Caco-2 (cell line): ENCODE data around the gene UQCR11. TPM values are rescaled to one million over a fixed set of nuclear protein-coding genes. Genes with fewer than 3 reads are reported as not detected.

ENCODE experiments used
- BruUV-seq: library from RNA; stranded (reverse); fragments of 400-500 nt; replicated peaks from 2 replicates; lab custom pipeline; 2021; lab: Mats Ljungman, UMichigan
- CTCF ChIA-PET: fragments of 300-600 bp; sonication (Branson Sonifier 250); formaldehyde crosslinking; loops from one replicate; lab custom pipeline; 2022; ENCODE audit warnings: antibody characterized with exemption; lab: Charles Lee
- POLR2A ChIA-PET: fragments of 300-600 bp; sonication (Branson Sonifier 250); formaldehyde crosslinking; loops from one replicate; lab custom pipeline; 2022; ENCODE audit warnings: antibody characterized with exemption; lab: Charles Lee
- DNase-seq, 2 experiments: peaks; one replicate each; pipeline versions ENCODE4 v3.0.0 to v3.0.0-alpha.2; 2020 to 2022
- H3K27me3 ChIP-seq: replicated peaks from 2 replicates; pipeline ENCODE4 v1.6.0; 2011; ENCODE audit warnings: low read length; ENCODE audit not compliant: control insufficient read depth, insufficient read depth
- H3K36me3 ChIP-seq: 2 replicates; pipeline ENCODE4 v1.5.1; 2011; ENCODE audit warnings: low read length; ENCODE audit not compliant: control insufficient read depth, insufficient read depth
- H3K4me1 ChIP-seq: fragments of 250-450 bp; sonication (Bioruptor Pico); 2 replicates; pipeline ENCODE4 v1.5.1; 2020; ENCODE audit warnings: mild to moderate bottlenecking
- H3K4me3 ChIP-seq: 2 replicates; pipeline ENCODE4 v1.5.1; 2011; ENCODE audit warnings: low read depth, mild to moderate bottlenecking, control low read depth, low read length
- H3K9me3 ChIP-seq: fragments of 250-450 bp; sonication (Bioruptor Pico); 2 replicates; pipeline ENCODE4 v1.5.1; 2020; ENCODE audit warnings: mild to moderate bottlenecking, moderate library complexity
- H3K27ac Mint-ChIP-seq: one replicate; pipeline ENCODE4 v1.8.0; 2022; ENCODE audit warnings: mixed read lengths; ENCODE audit not compliant: unreplicated experiment
- H3K27me3 Mint-ChIP-seq: one replicate; pipeline ENCODE4 v1.8.0; 2022; ENCODE audit warnings: mixed read lengths; ENCODE audit not compliant: insufficient read depth, unreplicated experiment
- H3K36me3 Mint-ChIP-seq: one replicate; pipeline ENCODE4 v1.8.0; 2022; ENCODE audit warnings: mild to moderate bottlenecking, mixed read lengths; ENCODE audit not compliant: insufficient read depth, unreplicated experiment
- H3K4me1 Mint-ChIP-seq: one replicate; pipeline ENCODE4 v1.8.0; 2022; ENCODE audit warnings: low read depth, mixed read lengths; ENCODE audit not compliant: unreplicated experiment
- H3K4me3 Mint-ChIP-seq: one replicate; pipeline ENCODE4 v1.8.0; 2022; ENCODE audit warnings: mild to moderate bottlenecking, moderate library complexity, mixed read lengths; ENCODE audit not compliant: unreplicated experiment
- H3K9me3 Mint-ChIP-seq: one replicate; pipeline ENCODE4 v1.8.0; 2022; ENCODE audit warnings: mixed read lengths; ENCODE audit not compliant: unreplicated experiment
- CTCF ChIP-seq, 2 experiments: fragments of 200-600 bp in 1 of 2; IDR thresholded peaks; 1 replicate in 1 of 2; 2 replicates in 1 of 2; pipeline versions ENCODE4 v1.5.1 to v1.8.0; 2011 to 2022; ENCODE audit warnings: antibody characterized with exemption in 1 of 2, control low read depth in 1 of 2, inconsistent platforms in 1 of 2, low read depth in 1 of 2, low read length in 1 of 2, mild to moderate bottlenecking in 1 of 2, moderate library complexity in 1 of 2; ENCODE audit not compliant: insufficient read depth in 1 of 2, severe bottlenecking in 1 of 2, unreplicated experiment in 1 of 2
- intact Hi-C: fragments of 100-400 bp; cut with micrococcal nuclease; formaldehyde crosslinking; loops from one replicate; pipeline ENCODE4 v1.10.0; 2022; ENCODE audit not compliant: unreplicated experiment
- total RNA-seq: library from RNA; stranded (reverse); gene quantifications from 2 replicates; pipeline ENCODE4 v1.2.3, GENCODE V29; 2022

The UQCR11 gene
- total RNA-seq, 1 experiment from 2014 or later = 222 TPM

DNA sequence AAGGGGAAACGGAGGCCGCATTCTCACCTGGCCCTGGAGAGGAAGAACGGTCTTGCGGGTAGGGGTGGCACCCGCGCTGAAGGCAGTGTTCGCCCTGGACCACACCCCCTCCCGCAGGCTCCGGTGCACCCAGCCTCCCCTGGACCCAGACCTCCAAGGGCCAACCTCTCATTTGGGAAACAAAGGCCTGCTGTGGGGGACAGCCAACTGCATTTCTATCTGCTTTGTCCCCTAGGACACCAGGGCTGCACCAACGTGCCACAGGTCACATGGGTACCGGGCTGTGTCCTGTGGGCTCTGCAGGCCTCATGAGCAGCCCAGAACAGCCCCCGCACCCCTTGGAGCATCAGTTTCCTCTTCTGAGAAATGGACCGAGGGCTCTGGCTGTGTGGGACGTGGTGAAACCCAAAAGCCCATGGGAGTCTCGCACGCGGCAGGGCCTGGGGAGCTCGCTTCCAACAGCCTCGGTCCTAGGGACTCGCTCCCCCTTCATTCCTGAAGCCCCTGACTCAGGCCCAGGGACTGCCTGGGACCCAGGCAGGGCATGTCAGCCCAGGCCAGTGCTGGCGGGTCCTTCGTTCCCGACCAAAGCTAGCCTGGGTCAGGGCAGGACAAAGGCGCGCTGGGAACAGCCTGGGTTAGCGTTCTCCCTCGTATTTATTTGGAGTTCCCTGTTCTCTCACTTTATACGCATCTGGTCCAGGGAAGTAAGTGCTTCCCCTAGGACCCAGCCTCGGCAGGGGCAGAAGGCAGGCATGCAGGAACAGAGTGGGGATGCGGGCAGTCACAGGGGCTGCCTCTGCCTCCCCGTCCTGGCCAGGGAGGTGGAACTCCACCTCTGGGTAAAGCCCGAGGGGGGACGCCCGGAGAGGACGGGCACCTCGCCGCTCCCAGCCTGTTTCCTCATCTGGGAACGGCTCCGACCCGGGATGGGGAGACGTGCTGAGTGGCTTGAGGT, 42.5 kb upstream of the UQCR11 start:
- Histone ChIP-seq H3K4me1 (no peaks in the 10 kb centered on the region), H3K4me3 (no peak overlapping the region), H3K36me3 (peaks cover 3% of the 10 kb centered on the region; the same call in 1 of the 2 replicates), H3K9me3 (no peaks in the 10 kb centered on the region), H3K27me3 (no peaks in the 10 kb centered on the region)
- no peaks in the 10 kb centered on the region for H3K4me1 Mint-ChIP-seq
- CTCF ChIA-PET = interaction anchor here (0.6 kb wide), 1 partner anchor 16 kb away, joined by 5 read pairs; no protein-coding TSS in a partner anchor
- H3K36me3 Mint-ChIP-seq = peaks cover 47% of the 10 kb centered on the region
- no peaks in the 10 kb centered on the region for H3K27me3 Mint-ChIP-seq
- POLR2A ChIA-PET = no interaction called here
- no peak overlapping the region for H3K27ac Mint-ChIP-seq
- no TSS peak for BruUV-seq
- intact Hi-C loops = no loop called here
- DNase-seq = no peak
- TF ChIP-seq CTCF (IDR thresholded peaks at IDR 0.05; ENCODE audit: insufficient read depth in 1 of 2, low read depth in 1 of 2, low read length in 1 of 2, severe bottlenecking in 1 of 2, unreplicated experiment in 1 of 2) = no peak
- no peaks in the 10 kb centered on the region for H3K9me3 Mint-ChIP-seq
- no peak overlapping the region for H3K4me3 Mint-ChIP-seq

DNA sequence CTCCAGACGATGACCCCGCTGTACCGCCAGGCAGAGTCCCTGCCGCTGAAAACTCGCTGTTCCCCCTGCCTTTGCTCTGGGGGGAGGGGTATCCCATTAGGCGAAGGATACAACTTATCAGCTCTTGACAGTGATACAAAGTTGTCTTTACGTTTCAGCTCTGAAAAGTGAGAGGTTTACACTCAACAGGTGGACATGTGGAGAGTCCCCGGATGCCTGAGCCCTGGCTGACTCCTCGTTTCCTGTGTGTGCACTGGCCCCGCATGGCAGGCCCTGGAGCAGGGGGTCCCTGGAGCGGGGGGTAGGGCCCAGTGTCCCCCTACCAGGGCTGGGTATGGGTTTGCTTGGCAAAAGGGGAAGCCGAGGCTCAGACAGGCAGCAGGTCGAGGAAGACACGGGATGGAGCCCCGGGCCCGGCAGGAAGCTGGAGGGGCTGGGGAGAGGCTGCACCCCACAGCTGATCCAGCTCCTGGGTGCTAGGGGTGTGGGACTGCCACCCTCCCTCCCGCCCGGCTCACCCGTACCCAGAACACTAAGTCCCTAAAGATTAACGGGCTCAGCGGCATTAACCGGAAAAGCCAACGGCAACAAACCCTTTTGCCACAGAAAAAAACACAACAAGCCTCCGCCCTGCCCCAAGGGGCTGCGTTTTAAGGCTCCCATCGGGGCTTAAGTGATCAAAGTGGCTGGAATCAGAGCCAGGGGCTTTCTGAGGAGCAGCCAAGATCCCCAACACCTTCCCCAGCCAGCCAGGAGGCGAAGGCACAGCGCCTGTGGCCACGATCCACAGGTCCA, 41.6 kb upstream of the UQCR11 start:
- Mint-ChIP-seq H3K36me3 (peaks cover 57% of the 10 kb centered on the region), H3K9me3 (no peaks in the 10 kb centered on the region), H3K27ac (no peak overlapping the region), H3K4me3 (no peak overlapping the region), H3K4me1 (no peaks in the 10 kb centered on the region), H3K27me3 (no peaks in the 10 kb centered on the region)
- H3K4me1 ChIP-seq = no peaks in the 10 kb centered on the region
- no peaks in the 10 kb centered on the region for H3K27me3 ChIP-seq
- no TSS peak for BruUV-seq
- ChIA-PET POLR2A (no interaction called here), CTCF (no interaction called here)
- DNase-seq = no peak
- peaks cover 3% of the 10 kb centered on the region; the same call in 1 of the 2 replicates for H3K36me3 ChIP-seq
- no peak overlapping the region for H3K4me3 ChIP-seq
- intact Hi-C loops = no loop called here
- TF ChIP-seq CTCF (IDR thresholded peaks at IDR 0.05; ENCODE audit: insufficient read depth in 1 of 2, low read depth in 1 of 2, low read length in 1 of 2, severe bottlenecking in 1 of 2, unreplicated experiment in 1 of 2) = no peak
- no peaks in the 10 kb centered on the region for H3K9me3 ChIP-seq

DNA sequence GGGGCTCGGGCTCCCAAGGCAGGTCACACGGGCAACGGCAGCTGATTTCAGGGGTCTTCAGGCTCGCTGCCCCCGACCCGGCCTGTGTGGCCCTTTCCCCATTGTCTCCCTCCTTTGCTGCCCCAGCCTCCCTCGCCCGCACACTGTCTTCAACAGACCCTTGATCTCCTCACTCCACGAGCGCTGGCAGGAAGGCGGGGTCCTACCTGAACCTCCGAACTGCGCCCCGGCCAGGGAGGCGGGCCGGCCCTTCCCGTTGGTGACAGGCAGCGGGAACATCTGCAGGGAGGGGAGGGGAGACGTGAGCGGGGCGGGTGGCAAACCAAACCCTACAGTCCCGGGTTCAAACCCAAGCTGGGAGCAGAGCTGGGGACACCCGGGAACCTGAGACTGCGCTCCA, 40.9 kb upstream of the UQCR11 start:
- Histone ChIP-seq H3K4me1 (no peaks in the 10 kb centered on the region), H3K27me3 (no peaks in the 10 kb centered on the region), H3K9me3 (no peaks in the 10 kb centered on the region), H3K4me3 (no peak overlapping the region), H3K36me3 (peaks cover 3% of the 10 kb centered on the region; the same call in 1 of the 2 replicates)
- ChIA-PET POLR2A (no interaction called here), CTCF (no interaction called here)
- no peaks in the 10 kb centered on the region for H3K9me3 Mint-ChIP-seq
- H3K27me3 Mint-ChIP-seq = no peaks in the 10 kb centered on the region
- H3K4me3 Mint-ChIP-seq = no peak overlapping the region
- intact Hi-C loops = no loop called here
- H3K4me1 Mint-ChIP-seq = no peaks in the 10 kb centered on the region
- peaks cover 64% of the 10 kb centered on the region for H3K36me3 Mint-ChIP-seq
- TF ChIP-seq CTCF (IDR thresholded peaks at IDR 0.05; ENCODE audit: insufficient read depth in 1 of 2, low read depth in 1 of 2, low read length in 1 of 2, severe bottlenecking in 1 of 2, unreplicated experiment in 1 of 2) = no peak
- no TSS peak for BruUV-seq
- H3K27ac Mint-ChIP-seq = no peak overlapping the region
- no peak for DNase-seq
